ENCODE measurements around the gene GARIN5A. TPM values are rescaled to one million over a fixed set of nuclear protein-coding genes. Genes with fewer than 3 reads are reported as not detected.

The GARIN5A gene
- polyA plus RNA-seq, 3 donors: 0.41 TPM; not detected in 2

GRCh38 chr19:50423279-50424113, 53.2 kb downstream of the GARIN5A start:
- Mint-ChIP-seq H3K36me3 (peaks cover 0 to 8% of the 10 kb centered on the region in 2 donors), H3K27ac (peak overlapping the region in 2 of 7 donors; percentile 32 to 36), H3K4me3 (no peak overlapping the region), H3K27me3 (ENCODE audit: low read depth in 3 of 3) (peaks cover 21 to 27% (median 24%) of the 10 kb centered on the region in 3 donors), H3K4me1 (peaks cover 20% of the 10 kb centered on the region), H3K9me3 (peaks cover 0 to 3% (median 2%) of the 10 kb centered on the region in 7 donors)
- Histone ChIP-seq H3K4me1 (ENCODE audit: control insufficient read depth in 1 of 2, insufficient read depth in 2 of 2, low read length in 2 of 2) (peaks cover 20 to 24% of the 10 kb centered on the region in 2 donors), H3K4me2 (replicated peaks; ENCODE audit: extremely low read depth, low read length, poor library complexity, severe bottlenecking) (no peak overlapping the region), H3K27me3 (ENCODE audit: control insufficient read depth in 2 of 2, insufficient read depth in 2 of 2, low read length in 2 of 2) (peaks cover 5 to 17% of the 10 kb centered on the region in 2 donors), H3K27ac (ENCODE audit: low read depth in 1 of 2, low read length in 2 of 2) (no peak overlapping the region), H3K36me3 (replicated peaks in 1 of 2; ENCODE audit: control insufficient read depth in 1 of 2, insufficient read depth in 2 of 2, low read length in 2 of 2) (no peaks in the 10 kb centered on the region), H3K79me2 (ENCODE audit: insufficient read depth, low read length) (no peaks in the 10 kb centered on the region), H4K20me1 (ENCODE audit: insufficient read depth, low read length) (no peaks in the 10 kb centered on the region), H2AFZ (ENCODE audit: insufficient read depth, low read depth, low read length, poor library complexity, severe bottlenecking) (no peak overlapping the region), H3K9ac (ENCODE audit: insufficient read depth, low read length, poor library complexity, severe bottlenecking) (no peak overlapping the region), H3K4me3 (replicated peaks in 1 of 3; ENCODE audit: low read depth in 2 of 3, low read length in 3 of 3) (no peak overlapping the region), H3K9me3 (replicated peaks in 1 of 2; ENCODE audit: control insufficient read depth in 1 of 2, insufficient read depth in 1 of 2, low read length in 2 of 2) (no peaks in the 10 kb centered on the region)
- WGBS (ENCODE audit: insufficient coverage): 97% methylated on average over 10 of the region's 22 CpGs
- intact Hi-C loops (cut with micrococcal nuclease): no loop called here
- TF ChIP-seq CTCF (IDR thresholded peaks at IDR 0.05): no peak
- no peak for DNase-seq

GRCh38 chr19:50422397-50423278, 54.0 kb downstream of the GARIN5A start:
- H3K27ac Mint-ChIP-seq: peak overlapping the region in 2 of 7 donors; percentile 42 to 47
- H3K4me3 Mint-ChIP-seq: no peak overlapping the region
- no peak overlapping the region for H2AFZ ChIP-seq (ENCODE audit: insufficient read depth, low read depth, low read length, poor library complexity, severe bottlenecking)
- H3K9me3 ChIP-seq (replicated peaks in 1 of 2; ENCODE audit: control insufficient read depth in 1 of 2, insufficient read depth in 1 of 2, low read length in 2 of 2): no peaks in the 10 kb centered on the region
- no peak for TF ChIP-seq CTCF (IDR thresholded peaks at IDR 0.05)
- peaks cover 18% of the 10 kb centered on the region for H3K4me1 Mint-ChIP-seq
- no peak overlapping the region for H3K4me3 ChIP-seq (replicated peaks in 1 of 3; ENCODE audit: low read depth in 2 of 3, low read length in 3 of 3)
- H3K27me3 ChIP-seq (ENCODE audit: control insufficient read depth in 2 of 2, insufficient read depth in 2 of 2, low read length in 2 of 2): peaks cover 5 to 21% of the 10 kb centered on the region in 2 donors
- H3K27ac ChIP-seq (ENCODE audit: low read depth in 1 of 2, low read length in 2 of 2): no peak overlapping the region
- peaks cover 0 to 8% of the 10 kb centered on the region in 2 donors for H3K36me3 Mint-ChIP-seq
- no peaks in the 10 kb centered on the region for H3K79me2 ChIP-seq (ENCODE audit: insufficient read depth, low read length)
- peaks cover 0 to 5% (median 2%) of the 10 kb centered on the region in 7 donors for H3K9me3 Mint-ChIP-seq
- intact Hi-C loops (cut with micrococcal nuclease): no loop called here
- 94% methylated on average over 11 of the region's 18 CpGs for WGBS (ENCODE audit: insufficient coverage)
- no peaks in the 10 kb centered on the region for H4K20me1 ChIP-seq (ENCODE audit: insufficient read depth, low read length)
- H3K9ac ChIP-seq (ENCODE audit: insufficient read depth, low read length, poor library complexity, severe bottlenecking): no peak overlapping the region
- H3K27me3 Mint-ChIP-seq (ENCODE audit: low read depth in 3 of 3): peaks cover 24 to 30% (median 26%) of the 10 kb centered on the region in 3 donors
- H3K36me3 ChIP-seq (replicated peaks in 1 of 2; ENCODE audit: control insufficient read depth in 1 of 2, insufficient read depth in 2 of 2, low read length in 2 of 2): no peaks in the 10 kb centered on the region
- peaks cover 19 to 24% of the 10 kb centered on the region in 2 donors for H3K4me1 ChIP-seq (ENCODE audit: control insufficient read depth in 1 of 2, insufficient read depth in 2 of 2, low read length in 2 of 2)
- H3K4me2 ChIP-seq (replicated peaks; ENCODE audit: extremely low read depth, low read length, poor library complexity, severe bottlenecking): no peak overlapping the region
- DNase-seq: no peak

Measured in CD14-positive monocyte (primary cell).